Measurements from ENCODE around the gene RPS6KB2. TPM values are rescaled to one million over a fixed set of nuclear protein-coding genes. Genes with fewer than 3 reads are reported as not detected.
A peak's percentile ranks its signal among the peaks of the same experiment; 100 is the strongest.

Gene RPS6KB2
- total and polyA plus RNA-seq, 9 of the 15 experiments (the other 6 are each of a cell fraction or from before 2014, with no cell fraction given): 0.42 to 122 (median 82.6) TPM

GRCh38 chr11:67483831-67484665 lies 55.8 kb downstream of the RPS6KB2 start (continued):
- no peak for TF ChIP-seq PBX2 (CRISPR knock-in tag; IDR thresholded peaks at IDR 0.05; ENCODE audit: low read depth)
- TF ChIP-seq PBX2 (tag; conservative IDR thresholded peaks at IDR 0.05; ENCODE audit: low read depth): 0 out of 2 replicates have a peak, but pooled peaks have one; percentile 28
- TF ChIP-seq KDM5B (IDR thresholded peaks at IDR 0.05; ENCODE audit: insufficient replicate concordance, low read depth, low read length): peak; percentile 12
- 0 out of 2 replicates have a peak, but pooled peaks have one; percentile 14 for TF ChIP-seq ZNF12 (CRISPR knock-in tag; IDR thresholded peaks at IDR 0.05)
- no peak for TF ChIP-seq JUN (IDR thresholded peaks at IDR 0.05; ENCODE audit: borderline replicate concordance, low read depth, low read length)
- peak; percentile 42; the same call in 1 of the 2 replicates for TF ChIP-seq JUN (CRISPR knock-in tag; IDR thresholded peaks at IDR 0.05; ENCODE audit: borderline replicate concordance)
- TF ChIP-seq CHCHD3 (CRISPR knock-in tag; IDR thresholded peaks at IDR 0.05): no peak
- peak; percentile 32; the same call in 1 of the 2 replicates for TF ChIP-seq HMBOX1 (IDR thresholded peaks at IDR 0.05)
- peak; percentile 11; the same call in 1 of the 2 replicates for TF ChIP-seq MYC (IDR thresholded peaks at IDR 0.05; ENCODE audit: low read depth, low read length)
- TF ChIP-seq MYC (CRISPR knock-in tag; IDR thresholded peaks at IDR 0.05; ENCODE audit: borderline replicate concordance, low read depth): no peak
- 0 out of 2 replicates have a peak, but pooled peaks have one; percentile 22 for TF ChIP-seq USF1 (CRISPR knock-in tag; IDR thresholded peaks at IDR 0.05)

All from K562 (cell line).